Loucy (cell line): ENCODE results near the gene SVOPL.
A peak's percentile ranks its signal among the peaks of the same experiment; 100 is the strongest.

Experiments
- H2AFZ ChIP-seq: fragments of 200-600 bp; sonication (generic); 2 replicates; pipeline ENCODE4 v1.6.0; 2016; ENCODE audit warnings: antibody characterized with exemption, mild to moderate bottlenecking, low read length, moderate library complexity
- H3F3A ChIP-seq: fragments of 200-600 bp; 2 replicates; pipeline ENCODE4 v1.6.0; 2016; ENCODE audit warnings: antibody characterized with exemption, low read depth, mild to moderate bottlenecking
- H3K27me3 ChIP-seq: fragments of 200-600 bp; sonication (generic); 2 replicates; pipeline ENCODE4 v1.6.1; 2014; ENCODE audit warnings: low read length, mild to moderate bottlenecking; ENCODE audit not compliant: insufficient read depth, poor library complexity, severe bottlenecking
- H3K36me3 ChIP-seq: fragments of 200-600 bp; sonication (generic); 2 replicates; pipeline ENCODE4 v1.6.1; 2016; ENCODE audit warnings: low read length; ENCODE audit not compliant: insufficient read depth
- H3K4me1 ChIP-seq: fragments of 200-600 bp; sonication (generic); 2 replicates; pipeline ENCODE4 v1.5.1; 2014; ENCODE audit warnings: low read length, mild to moderate bottlenecking; ENCODE audit not compliant: insufficient read depth, poor library complexity, severe bottlenecking
- H3K4me2 ChIP-seq: fragments of 200-600 bp; sonication (generic); 2 replicates; pipeline ENCODE4 v1.6.0; 2014; ENCODE audit warnings: antibody characterized with exemption, low read length, low read depth, mild to moderate bottlenecking; ENCODE audit not compliant: poor library complexity, severe bottlenecking
- H3K4me3 ChIP-seq: fragments of 200-600 bp; sonication (generic); 2 replicates; pipeline ENCODE4 v1.5.1; 2014; ENCODE audit warnings: low read length, mild to moderate bottlenecking, mixed read lengths; ENCODE audit not compliant: poor library complexity, severe bottlenecking
- H3K79me2 ChIP-seq: fragments of 200-600 bp; sonication (generic); 2 replicates; pipeline ENCODE4 v1.6.1; 2014; ENCODE audit warnings: low read length; ENCODE audit not compliant: insufficient read depth
- H3K9ac ChIP-seq: fragments of 200-600 bp; sonication (generic); 2 replicates; pipeline ENCODE4 v1.6.0; 2014; ENCODE audit warnings: mild to moderate bottlenecking, low read depth, low read length, moderate library complexity; ENCODE audit not compliant: poor library complexity, severe bottlenecking
- H3K9me2 ChIP-seq: fragments of 200-600 bp; sonication (generic); replicated peaks from 2 replicates; pipeline ENCODE4 v1.6.1; 2016; ENCODE audit warnings: low read depth, low read length, mixed read lengths
- H3K9me3 ChIP-seq: fragments of 200-600 bp; sonication (generic); 2 replicates; pipeline ENCODE4 v1.6.1; 2014; ENCODE audit warnings: mild to moderate bottlenecking, antibody characterized with exemption, low read length, low read depth; ENCODE audit not compliant: insufficient read depth
- H4K20me1 ChIP-seq: fragments of 200-600 bp; sonication (generic); 2 replicates; pipeline ENCODE4 v1.6.0; 2014; ENCODE audit warnings: antibody characterized with exemption, low read length, mild to moderate bottlenecking; ENCODE audit not compliant: insufficient read depth, poor library complexity, severe bottlenecking
- CTCF ChIP-seq: fragments of 200-600 bp; sonication (generic); conservative IDR thresholded peaks from 2 replicates; pipeline ENCODE4 v1.5.1; 2014; ENCODE audit warnings: mild to moderate bottlenecking, antibody characterized with exemption, low read length
- EZH2phosphoT487 ChIP-seq: fragments of 200-600 bp; IDR thresholded peaks from 2 replicates; pipeline ENCODE4 v1.6.1; 2018; ENCODE audit warnings: antibody characterized with exemption, mild to moderate bottlenecking, moderate library complexity, borderline replicate concordance

The SVOPL gene

GRCh38 chr7:138630059-138630610, 71.0 kb downstream of the SVOPL start:
- H2AFZ ChIP-seq, result no peak overlapping the region; the same call in 1 of the 2 replicates
- H3F3A ChIP-seq, result peaks cover 5% of the 10 kb centered on the region
- H4K20me1 ChIP-seq, result no peaks in the 10 kb centered on the region
- peak overlapping the region; percentile 1 for H3K4me2 ChIP-seq
- H3K9me2 ChIP-seq, result no peaks in the 10 kb centered on the region
- H3K9me3 ChIP-seq, result no peaks in the 10 kb centered on the region
- no peaks in the 10 kb centered on the region for H3K36me3 ChIP-seq
- H3K4me1 ChIP-seq, result peaks cover 61% of the 10 kb centered on the region
- H3K9ac ChIP-seq, result no peak overlapping the region
- no peaks in the 10 kb centered on the region for H3K79me2 ChIP-seq
- no peaks in the 10 kb centered on the region for H3K27me3 ChIP-seq
- TF ChIP-seq EZH2phosphoT487, result no peak
- no peak for TF ChIP-seq CTCF
- H3K4me3 ChIP-seq, result no peak overlapping the region

GRCh38 chr7:138627361-138627760, 73.8 kb downstream of the SVOPL start:
- peaks cover 11% of the 10 kb centered on the region for H3F3A ChIP-seq
- H3K79me2 ChIP-seq, result no peaks in the 10 kb centered on the region
- peaks cover 60% of the 10 kb centered on the region for H3K4me1 ChIP-seq
- H3K4me3 ChIP-seq, result no peak overlapping the region
- no peaks in the 10 kb centered on the region for H3K27me3 ChIP-seq
- no peaks in the 10 kb centered on the region for H3K36me3 ChIP-seq
- H2AFZ ChIP-seq, result no peak overlapping the region
- no peaks in the 10 kb centered on the region for H3K9me3 ChIP-seq
- H3K4me2 ChIP-seq, result no peak overlapping the region
- H4K20me1 ChIP-seq, result no peaks in the 10 kb centered on the region
- no peak for TF ChIP-seq EZH2phosphoT487
- TF ChIP-seq CTCF, result no peak
- no peak overlapping the region for H3K9ac ChIP-seq
- no peaks in the 10 kb centered on the region for H3K9me2 ChIP-seq

- Histone ChIP-seq H2AFZ (no peak overlapping the region), H3K9me2 (no peaks in the 10 kb centered on the region), H3K9ac (peak overlapping the region; percentile 64), H3K4me1 (peaks cover 55% of the 10 kb centered on the region), H3F3A (peaks cover 11% of the 10 kb centered on the region), H3K36me3 (no peaks in the 10 kb centered on the region), H3K4me3 (no peak overlapping the region), H3K79me2 (no peaks in the 10 kb centered on the region), H3K27me3 (no peaks in the 10 kb centered on the region), H3K9me3 (no peaks in the 10 kb centered on the region), H4K20me1 (no peaks in the 10 kb centered on the region), H3K4me2 (peak overlapping the region; percentile 93)
- no peak for TF ChIP-seq CTCF
- no peak for TF ChIP-seq EZH2phosphoT487
Measured at GRCh38 chr7:138626846-138627245, 74.3 kb downstream of the SVOPL start.
